Duodenal mucosa (tissue), 2 donors: ENCODE data around the gene RBL1.
A peak's percentile ranks its signal among the peaks of the same experiment; 100 is the strongest.

Experiments used
- H3K27ac ChIP-seq: one replicate; pipeline ENCODE4 v1.7.0; 2013; ENCODE audit warnings: low read depth, low read length
- H3K27me3 ChIP-seq, 2 donors: one replicate each; pipeline ENCODE4 v1.7.0; 2013; ENCODE audit warnings: low read length in 2 of 2, control low read depth in 1 of 2; ENCODE audit not compliant: insufficient read depth in 2 of 2, control insufficient read depth in 1 of 2
- H3K36me3 ChIP-seq, 2 donors: one replicate each; pipeline ENCODE4 v1.7.0; 2013; ENCODE audit warnings: low read length in 2 of 2, control low read depth in 1 of 2; ENCODE audit not compliant: insufficient read depth in 2 of 2, control insufficient read depth in 1 of 2
- H3K4me1 ChIP-seq, 2 donors: one replicate each; pipeline ENCODE4 v1.7.0; 2013; ENCODE audit warnings: low read length in 2 of 2, control low read depth in 1 of 2; ENCODE audit not compliant: insufficient read depth in 2 of 2, control insufficient read depth in 1 of 2
- H3K4me3 ChIP-seq, 2 donors: one replicate each; pipeline ENCODE4 v1.7.0; 2013; ENCODE audit warnings: low read length in 2 of 2, low read depth in 1 of 2
- H3K9ac ChIP-seq, 2 donors: one replicate each; pipeline ENCODE4 v1.7.0; 2013; ENCODE audit warnings: low read length in 2 of 2, low read depth in 1 of 2
- H3K9me3 ChIP-seq, 2 donors: one replicate each; pipeline ENCODE4 v1.7.0; 2013; ENCODE audit warnings: low read length in 2 of 2, control low read depth in 1 of 2; ENCODE audit not compliant: control insufficient read depth in 1 of 2

RBL1 gene

DNA sequence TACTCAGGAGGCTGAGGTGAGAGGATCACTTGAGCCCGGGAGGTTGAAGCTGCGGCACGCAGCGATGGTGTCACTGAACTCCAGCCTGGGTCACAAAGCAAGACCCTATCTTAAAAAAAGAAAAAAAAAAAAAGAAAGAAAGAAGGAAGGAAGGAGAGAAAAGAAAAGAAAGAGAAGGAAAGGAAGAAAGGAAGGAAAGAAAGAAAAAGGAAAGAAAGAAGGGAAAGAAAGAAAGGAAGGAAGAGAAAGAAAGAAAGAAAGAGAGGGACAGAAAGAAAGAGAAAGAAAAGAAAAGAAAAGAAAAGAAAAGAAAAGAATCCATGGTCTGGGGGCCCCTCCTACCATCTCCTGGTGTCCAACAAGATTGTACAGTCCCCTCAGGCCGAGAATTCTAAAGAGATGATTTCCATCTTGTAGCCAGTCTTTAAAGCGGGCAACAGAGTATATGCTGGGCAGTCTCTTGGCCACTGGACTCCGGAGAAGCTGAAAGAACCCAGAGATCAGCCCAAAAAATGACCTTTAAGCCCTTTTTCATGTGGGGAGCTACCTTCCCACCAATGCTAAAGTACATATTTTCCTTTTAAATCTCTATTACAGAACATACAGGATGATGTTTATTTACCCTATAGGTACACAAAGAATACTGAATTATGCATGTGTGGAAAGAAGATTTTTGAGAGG is 23.7 kb upstream of the RBL1 start:
- no peaks in the 10 kb centered on the region for H3K9me3 ChIP-seq

GRCh38 chr20:37114012-37114411 is 18.2 kb upstream of the RBL1 start:
- H3K4me1 ChIP-seq, result no peaks in the 10 kb centered on the region
- no peaks in the 10 kb centered on the region for H3K9me3 ChIP-seq
- no peaks in the 10 kb centered on the region for H3K36me3 ChIP-seq
- no peak overlapping the region for H3K9ac ChIP-seq
- no peak overlapping the region for H3K4me3 ChIP-seq
- no peak overlapping the region for H3K27ac ChIP-seq
- H3K27me3 ChIP-seq, result no peaks in the 10 kb centered on the region

More for the DNA sequence above, 23.7 kb upstream of the RBL1 start:
- H3K36me3 ChIP-seq, result no peaks in the 10 kb centered on the region
- no peak overlapping the region for H3K9ac ChIP-seq
- no peaks in the 10 kb centered on the region for H3K4me1 ChIP-seq
- H3K27ac ChIP-seq, result no peak overlapping the region
- H3K27me3 ChIP-seq, result no peaks in the 10 kb centered on the region
- H3K4me3 ChIP-seq, result no peak overlapping the region

DNA sequence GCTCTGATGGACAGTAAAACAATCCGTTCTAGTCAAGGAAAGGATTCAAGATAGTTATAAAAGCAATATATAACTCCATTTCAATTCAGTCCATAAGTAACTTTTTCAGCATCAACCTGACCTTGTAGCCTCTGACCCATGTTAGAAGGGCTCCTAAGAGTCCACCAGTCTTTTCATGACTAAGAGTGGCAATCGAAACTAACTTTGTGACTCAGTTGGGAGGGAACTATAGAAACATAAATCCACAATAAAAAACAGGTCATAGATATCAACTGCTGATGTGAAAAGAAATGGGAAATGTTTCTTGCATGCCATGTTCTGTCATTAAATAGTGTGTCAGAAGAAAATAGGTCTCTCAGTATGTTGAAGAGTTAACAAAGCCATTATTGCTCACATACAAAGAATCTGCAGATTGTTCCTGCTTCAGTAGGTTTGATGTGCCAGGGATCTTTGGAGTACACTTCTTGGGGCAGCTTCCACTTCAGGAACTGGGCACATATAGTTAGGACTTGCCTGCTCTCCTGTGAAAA is 16.2 kb upstream of the RBL1 start:
- H3K27ac ChIP-seq, result no peak overlapping the region
- H3K4me3 ChIP-seq, result no peak overlapping the region
- no peaks in the 10 kb centered on the region for H3K27me3 ChIP-seq
- H3K36me3 ChIP-seq, result no peaks in the 10 kb centered on the region
- H3K4me1 ChIP-seq, result no peaks in the 10 kb centered on the region
- no peak overlapping the region for H3K9ac ChIP-seq
- H3K9me3 ChIP-seq, result no peaks in the 10 kb centered on the region

DNA sequence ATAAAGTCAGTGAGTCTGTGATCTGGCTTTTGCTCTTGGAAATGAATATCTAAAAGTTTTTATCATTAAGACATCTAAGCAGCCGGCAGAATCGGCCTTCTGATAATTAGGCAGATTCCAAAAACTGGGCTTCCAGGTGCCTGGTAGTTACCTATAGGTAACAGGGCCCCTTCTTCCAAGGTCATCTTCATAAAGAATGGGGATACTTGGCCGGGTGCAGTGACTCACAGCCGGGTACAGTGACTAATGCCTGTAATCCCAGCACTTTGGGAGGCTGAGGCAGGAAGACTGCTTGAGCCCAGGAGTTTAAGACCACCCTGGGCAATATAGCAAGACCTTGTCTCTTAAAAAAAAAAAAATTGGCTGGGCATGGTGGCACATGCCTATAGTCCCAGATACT is 12.9 kb upstream of the RBL1 start:
- Histone ChIP-seq H3K9me3 (no peaks in the 10 kb centered on the region), H3K36me3 (no peaks in the 10 kb centered on the region), H3K27me3 (no peaks in the 10 kb centered on the region), H3K4me3 (no peak overlapping the region), H3K27ac (no peak overlapping the region), H3K4me1 (no peaks in the 10 kb centered on the region), H3K9ac (no peak overlapping the region)

GRCh38 chr20:37102571-37102970 is 6.8 kb upstream of the RBL1 start:
- H3K36me3 ChIP-seq, result no peaks in the 10 kb centered on the region
- no peak overlapping the region for H3K27ac ChIP-seq
- no peaks in the 10 kb centered on the region for H3K27me3 ChIP-seq
- H3K9me3 ChIP-seq, result no peaks in the 10 kb centered on the region
- H3K4me3 ChIP-seq, result no peak overlapping the region
- no peak overlapping the region for H3K9ac ChIP-seq
- no peaks in the 10 kb centered on the region for H3K4me1 ChIP-seq

GRCh38 chr20:37096415-37097041 is 731 bp upstream of the RBL1 start:
- Histone ChIP-seq H3K9ac (peak overlapping the region; percentile 71 to 73), H3K27me3 (no peaks in the 10 kb centered on the region), H3K4me3 (peak overlapping the region; percentile 79 to 87), H3K27ac (no peak overlapping the region), H3K9me3 (no peaks in the 10 kb centered on the region), H3K4me1 (peaks cover 14 to 21% of the 10 kb centered on the region in 2 donors), H3K36me3 (no peaks in the 10 kb centered on the region)

- H3K36me3 ChIP-seq, result no peaks in the 10 kb centered on the region
Measured at GRCh38 chr20:37095108-37095598, 644 bp downstream of the RBL1 start.

GRCh38 chr20:37090407-37090806 is 5.4 kb downstream of the RBL1 start:
- Histone ChIP-seq H3K27me3 (no peaks in the 10 kb centered on the region), H3K4me3 (no peak overlapping the region), H3K9me3 (no peaks in the 10 kb centered on the region), H3K27ac (no peak overlapping the region), H3K4me1 (peaks cover 10 to 15% of the 10 kb centered on the region in 2 donors), H3K36me3 (peaks cover 0 to 3% of the 10 kb centered on the region in 2 donors), H3K9ac (no peak overlapping the region)

More at GRCh38 chr20:37095108-37095598, 644 bp downstream of the RBL1 start:
- no peaks in the 10 kb centered on the region for H3K9me3 ChIP-seq
- no peaks in the 10 kb centered on the region for H3K27me3 ChIP-seq
- peak overlapping the region; percentile 79 to 87 for H3K4me3 ChIP-seq
- H3K27ac ChIP-seq, result peak overlapping the region; percentile 11
- peak overlapping the region; percentile 71 to 73 for H3K9ac ChIP-seq
- H3K4me1 ChIP-seq, result peaks cover 14 to 21% of the 10 kb centered on the region in 2 donors

DNA sequence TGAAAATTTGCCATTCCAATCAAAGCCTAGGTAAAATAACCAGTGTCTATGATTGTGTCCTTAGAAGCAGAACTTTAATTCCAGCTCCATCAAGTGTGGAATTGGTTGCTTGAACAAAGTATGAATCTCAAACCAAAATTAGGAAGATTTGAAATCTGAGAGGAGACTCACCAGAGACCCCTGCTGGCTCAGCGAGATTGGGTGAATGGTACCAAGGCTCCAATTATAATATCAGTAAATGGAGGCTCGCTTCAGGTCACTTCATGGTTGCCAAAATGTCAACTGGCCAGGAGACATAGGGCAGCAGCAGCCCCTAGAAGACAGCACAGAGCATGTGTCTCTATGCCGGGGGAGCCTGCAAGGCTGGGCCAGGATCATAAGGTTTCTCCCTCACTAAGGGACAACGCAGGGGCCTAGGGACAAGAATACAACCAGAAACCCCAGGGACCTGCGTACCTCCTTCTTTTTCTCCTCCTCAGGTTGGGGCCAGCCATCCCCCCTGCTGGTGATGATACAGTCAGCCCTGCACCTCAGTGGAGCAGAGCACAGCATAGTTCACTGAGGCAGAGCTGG is 14.0 kb downstream of the RBL1 start:
- no peaks in the 10 kb centered on the region for H3K27me3 ChIP-seq
- peaks cover 0 to 12% of the 10 kb centered on the region in 2 donors for H3K36me3 ChIP-seq
- H3K27ac ChIP-seq, result no peak overlapping the region
- H3K9me3 ChIP-seq, result no peaks in the 10 kb centered on the region
- no peak overlapping the region for H3K9ac ChIP-seq
- H3K4me3 ChIP-seq, result no peak overlapping the region
- no peaks in the 10 kb centered on the region for H3K4me1 ChIP-seq

- Histone ChIP-seq H3K9me3 (peaks cover 0 to 4% of the 10 kb centered on the region in 2 donors), H3K4me3 (no peak overlapping the region), H3K9ac (no peak overlapping the region), H3K27me3 (no peaks in the 10 kb centered on the region), H3K4me1 (no peaks in the 10 kb centered on the region), H3K27ac (no peak overlapping the region), H3K36me3 (peaks cover 0 to 2% of the 10 kb centered on the region in 2 donors)
Measured at GRCh38 chr20:37077009-37077408, 18.8 kb downstream of the RBL1 start.
